HG03469 (cell line): ENCODE data around the gene SMG5.
"Not testable (repeated sequence)": the region's sequence is repeated elsewhere in the genome, so short reads cannot be mapped to it uniquely, and the experiment has no call there.

Experiments
- ATAC-seq: cut with Tn5 transposase; IDR thresholded peaks from one replicate; pipeline ENCODE4 v1.9.1; 2021; ENCODE audit warnings: mild to moderate bottlenecking, moderate library complexity, moderate number of reproducible peaks; ENCODE audit not compliant: unreplicated experiment

Gene SMG5, protein sequence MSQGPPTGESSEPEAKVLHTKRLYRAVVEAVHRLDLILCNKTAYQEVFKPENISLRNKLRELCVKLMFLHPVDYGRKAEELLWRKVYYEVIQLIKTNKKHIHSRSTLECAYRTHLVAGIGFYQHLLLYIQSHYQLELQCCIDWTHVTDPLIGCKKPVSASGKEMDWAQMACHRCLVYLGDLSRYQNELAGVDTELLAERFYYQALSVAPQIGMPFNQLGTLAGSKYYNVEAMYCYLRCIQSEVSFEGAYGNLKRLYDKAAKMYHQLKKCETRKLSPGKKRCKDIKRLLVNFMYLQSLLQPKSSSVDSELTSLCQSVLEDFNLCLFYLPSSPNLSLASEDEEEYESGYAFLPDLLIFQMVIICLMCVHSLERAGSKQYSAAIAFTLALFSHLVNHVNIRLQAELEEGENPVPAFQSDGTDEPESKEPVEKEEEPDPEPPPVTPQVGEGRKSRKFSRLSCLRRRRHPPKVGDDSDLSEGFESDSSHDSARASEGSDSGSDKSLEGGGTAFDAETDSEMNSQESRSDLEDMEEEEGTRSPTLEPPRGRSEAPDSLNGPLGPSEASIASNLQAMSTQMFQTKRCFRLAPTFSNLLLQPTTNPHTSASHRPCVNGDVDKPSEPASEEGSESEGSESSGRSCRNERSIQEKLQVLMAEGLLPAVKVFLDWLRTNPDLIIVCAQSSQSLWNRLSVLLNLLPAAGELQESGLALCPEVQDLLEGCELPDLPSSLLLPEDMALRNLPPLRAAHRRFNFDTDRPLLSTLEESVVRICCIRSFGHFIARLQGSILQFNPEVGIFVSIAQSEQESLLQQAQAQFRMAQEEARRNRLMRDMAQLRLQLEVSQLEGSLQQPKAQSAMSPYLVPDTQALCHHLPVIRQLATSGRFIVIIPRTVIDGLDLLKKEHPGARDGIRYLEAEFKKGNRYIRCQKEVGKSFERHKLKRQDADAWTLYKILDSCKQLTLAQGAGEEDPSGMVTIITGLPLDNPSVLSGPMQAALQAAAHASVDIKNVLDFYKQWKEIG

DNA sequence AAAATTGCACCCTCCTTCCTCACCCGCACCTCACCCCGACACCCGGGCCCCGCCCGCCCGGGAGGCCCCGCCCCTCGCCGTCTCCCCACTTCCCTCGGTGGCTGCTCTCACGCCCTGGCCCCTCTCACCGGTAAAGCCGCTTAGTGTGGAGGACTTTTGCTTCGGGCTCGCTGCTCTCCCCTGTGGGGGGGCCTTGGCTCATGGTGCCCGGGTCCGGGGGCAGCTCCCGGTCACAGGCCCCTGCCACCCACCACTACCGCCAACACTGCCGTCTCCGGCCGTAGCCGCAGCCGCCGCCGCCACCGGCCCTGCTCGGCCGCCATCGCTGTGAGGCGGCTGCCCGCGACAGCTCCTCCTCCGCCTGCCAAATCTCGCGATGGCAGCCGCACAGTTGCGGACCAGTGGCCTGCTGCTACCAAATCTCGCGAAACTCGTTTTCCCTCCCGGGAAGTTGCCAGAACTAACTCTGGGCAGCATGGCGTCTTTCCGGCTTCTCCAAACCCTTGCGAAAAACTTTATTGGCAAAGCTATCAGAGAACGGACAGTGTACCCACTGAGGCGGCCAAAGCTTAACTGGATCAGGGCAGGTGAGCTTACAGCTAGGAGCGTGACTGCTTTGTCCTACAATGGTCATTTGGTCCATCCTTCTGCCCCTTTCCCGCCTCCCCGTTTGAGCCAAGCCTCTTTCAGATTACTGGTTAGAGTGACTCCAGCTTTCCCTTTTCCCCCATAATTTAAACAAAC lies at the start of gene SMG5:
SMG5 (minus strand) TSS at position 347 of the 744 bp plus-strand sequence; CDS start at position 202, 145 bp downstream.
- peak; percentile 59 for ATAC-seq

DNA sequence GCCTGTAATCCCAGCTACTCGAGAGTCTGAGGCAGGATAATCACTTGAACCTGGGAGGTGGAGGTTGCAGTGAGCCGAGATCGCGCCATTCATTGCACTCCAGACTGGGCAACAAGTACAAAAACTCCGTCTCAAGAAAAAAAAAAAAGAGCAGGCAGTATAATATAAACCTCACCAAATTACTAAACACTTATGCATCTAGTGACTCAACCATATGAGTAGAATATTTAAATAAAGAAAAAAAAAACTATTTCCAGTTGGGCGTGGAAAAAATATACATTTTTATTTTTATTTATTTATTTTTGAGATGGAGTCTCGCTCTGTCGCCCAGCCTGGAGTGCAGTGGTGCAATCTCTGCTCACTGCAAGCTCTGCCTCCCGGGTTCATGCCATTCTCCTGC lies 40.6 kb upstream of the SMG5 start:
- ATAC-seq, result not testable (repeated sequence)

DNA sequence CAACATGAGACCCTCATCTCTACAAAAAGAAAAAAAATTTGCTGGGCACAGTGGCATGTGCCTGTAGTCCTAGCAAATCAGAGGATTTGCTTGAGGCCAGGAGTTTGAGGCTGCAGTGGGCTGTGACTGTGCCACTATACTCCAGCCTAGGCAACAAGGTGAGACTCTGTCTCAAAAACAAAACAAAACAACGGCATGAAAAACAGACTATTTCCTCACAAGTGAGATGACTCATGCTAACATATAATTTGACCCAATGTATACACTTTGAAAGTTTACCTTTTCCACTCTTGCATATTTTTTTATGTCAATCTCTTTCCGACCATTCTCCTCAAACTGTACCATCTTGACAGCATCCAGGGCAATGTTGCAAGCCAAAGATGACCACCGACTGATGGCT lies 37.9 kb upstream of the SMG5 start:
- no peak for ATAC-seq

DNA sequence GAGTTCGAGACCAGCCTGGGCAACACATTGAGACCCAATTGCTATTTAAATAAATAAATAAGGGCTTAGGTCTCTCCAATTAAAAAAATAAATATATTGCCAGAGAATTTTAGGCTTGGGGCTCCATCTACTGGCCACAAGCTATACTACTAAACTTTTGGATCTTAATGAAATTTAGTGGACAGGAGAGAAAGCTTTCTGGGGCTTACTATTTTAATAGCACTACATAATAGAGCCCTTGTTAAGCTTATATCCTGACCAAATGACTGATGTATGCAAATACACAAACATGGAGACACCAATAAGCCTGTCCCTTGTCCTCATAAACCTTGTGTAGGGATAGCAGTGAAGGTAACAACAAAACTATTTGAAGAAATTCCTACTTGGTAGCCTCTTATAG lies 37.0 kb upstream of the SMG5 start:
- ATAC-seq, result no peak

DNA sequence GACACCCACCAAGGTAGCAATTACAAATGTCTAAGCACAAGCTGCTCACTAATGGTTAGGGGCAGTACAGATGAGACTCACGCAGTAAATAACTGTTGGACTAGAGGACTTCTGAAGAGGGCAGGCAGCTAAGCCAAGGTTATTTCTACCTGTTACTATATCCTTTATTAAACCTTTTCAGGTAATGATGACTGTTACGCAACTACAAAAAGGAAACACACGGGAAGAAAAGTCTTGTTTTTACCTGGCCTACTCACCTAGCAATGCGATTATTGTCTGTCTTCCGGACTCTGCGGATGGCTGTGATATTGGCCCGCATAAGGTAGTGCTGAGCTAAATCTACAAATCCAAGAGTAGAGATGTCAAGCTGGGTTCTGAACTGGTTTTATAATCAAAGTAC lies 34.3 kb upstream of the SMG5 start:
- ATAC-seq, result no peak

DNA sequence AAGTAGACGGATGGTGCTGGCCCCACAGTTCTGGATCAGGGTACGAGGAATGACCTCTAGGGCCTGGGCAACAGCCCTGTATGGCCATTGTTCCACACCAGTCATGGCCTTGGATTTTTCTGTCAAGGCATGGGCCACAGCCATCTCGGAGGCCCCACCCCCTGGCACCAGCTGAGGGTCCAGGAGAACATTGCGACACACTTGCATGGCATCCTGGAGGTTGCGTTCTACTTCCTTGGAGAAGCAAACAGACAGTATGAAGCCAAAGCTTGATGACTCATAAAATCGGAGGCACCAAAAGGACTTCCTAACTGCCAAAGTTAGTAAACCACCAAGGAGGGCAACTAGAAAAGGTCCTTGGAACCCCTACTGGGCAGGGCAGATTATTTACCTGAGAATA lies 28.3 kb upstream of the SMG5 start:
- no peak for ATAC-seq

DNA sequence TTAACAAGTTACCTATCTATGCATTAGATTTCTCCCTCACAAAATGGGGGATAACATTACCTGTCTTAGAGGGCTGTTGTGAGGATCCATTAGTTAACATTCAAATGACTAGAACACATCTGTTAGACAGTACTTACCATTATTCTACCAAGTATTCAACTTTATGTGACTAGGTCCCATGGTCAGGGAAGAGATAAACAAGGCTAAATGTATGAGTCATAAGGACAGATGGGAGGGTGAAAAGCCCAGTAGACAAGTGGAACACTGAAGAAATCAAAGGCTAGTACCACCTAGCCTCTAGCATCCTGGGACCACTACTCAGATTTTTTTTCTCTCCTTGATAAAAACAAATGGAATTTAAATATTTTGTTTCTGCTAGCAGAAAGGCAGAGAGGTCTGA lies 25.5 kb upstream of the SMG5 start:
- ATAC-seq, result no peak

DNA sequence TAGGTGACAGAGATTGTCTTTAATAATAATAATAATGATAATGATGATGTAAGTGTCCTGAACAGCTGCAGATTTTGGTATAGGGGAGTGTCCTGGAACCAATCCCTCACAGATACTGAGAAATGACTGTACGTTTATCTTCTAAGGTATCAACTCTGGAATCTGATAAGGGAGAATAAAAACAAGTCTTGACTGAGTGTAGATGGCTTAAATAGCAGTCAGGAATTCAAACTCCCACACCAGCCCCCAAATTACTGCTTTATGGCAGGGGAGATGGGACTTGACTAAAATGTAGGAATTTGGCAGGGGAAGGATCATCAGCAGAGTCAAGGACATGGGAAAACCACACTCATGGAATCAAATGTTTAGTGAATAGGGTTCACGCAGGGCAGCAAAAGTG lies 22.6 kb upstream of the SMG5 start:
- no peak for ATAC-seq

DNA sequence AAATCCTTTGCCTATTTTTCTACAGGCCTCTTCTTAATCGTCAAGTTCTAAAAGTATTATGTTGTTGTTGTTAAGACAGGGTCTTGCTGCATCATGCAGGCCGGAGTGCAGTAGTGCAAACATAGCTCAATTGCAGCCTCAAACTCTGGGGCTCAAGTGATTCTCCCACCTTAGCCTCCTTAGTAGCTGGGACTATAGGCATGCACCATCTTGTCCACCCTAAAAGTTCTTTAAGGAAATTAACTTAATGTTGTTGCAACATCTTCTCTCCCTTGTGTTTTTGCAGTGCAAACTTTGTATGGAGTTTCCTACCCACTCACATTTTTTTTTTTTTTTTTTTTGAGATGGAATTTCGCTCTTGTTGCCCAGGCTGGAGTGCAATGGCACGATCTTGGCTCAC lies 20.6 kb upstream of the SMG5 start:
- no peak for ATAC-seq

DNA sequence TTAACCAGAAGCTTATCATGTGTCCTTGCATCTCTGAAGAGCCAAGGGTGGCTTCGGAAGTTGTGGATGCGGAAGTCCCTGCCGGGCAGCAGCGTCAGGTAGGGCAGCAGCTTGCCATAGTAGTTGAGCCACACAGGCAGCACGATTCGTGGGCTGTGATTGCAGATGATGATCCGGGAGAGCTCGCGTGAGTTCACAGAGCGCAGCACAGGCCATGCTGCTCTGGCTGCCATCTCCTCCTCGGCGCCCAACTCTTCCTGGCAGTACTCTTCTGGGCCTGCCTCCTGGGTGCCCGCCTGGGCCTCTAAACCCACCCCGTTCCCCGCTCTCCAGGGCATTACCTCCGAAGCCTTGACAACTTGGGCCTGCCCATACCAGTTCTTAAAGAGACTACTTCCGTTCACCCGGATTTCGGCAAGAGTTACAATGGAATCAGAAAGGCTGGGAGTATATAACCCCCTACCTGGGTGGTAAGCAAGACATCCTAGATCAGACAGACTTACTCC lies 16.3 kb upstream of the SMG5 start, which contains the start of gene VHLL:
VHLL (minus strand) TSS at position 456 of the 506 bp plus-strand sequence; CDS start at position 338, 118 bp downstream.
- ATAC-seq, result no peak

DNA sequence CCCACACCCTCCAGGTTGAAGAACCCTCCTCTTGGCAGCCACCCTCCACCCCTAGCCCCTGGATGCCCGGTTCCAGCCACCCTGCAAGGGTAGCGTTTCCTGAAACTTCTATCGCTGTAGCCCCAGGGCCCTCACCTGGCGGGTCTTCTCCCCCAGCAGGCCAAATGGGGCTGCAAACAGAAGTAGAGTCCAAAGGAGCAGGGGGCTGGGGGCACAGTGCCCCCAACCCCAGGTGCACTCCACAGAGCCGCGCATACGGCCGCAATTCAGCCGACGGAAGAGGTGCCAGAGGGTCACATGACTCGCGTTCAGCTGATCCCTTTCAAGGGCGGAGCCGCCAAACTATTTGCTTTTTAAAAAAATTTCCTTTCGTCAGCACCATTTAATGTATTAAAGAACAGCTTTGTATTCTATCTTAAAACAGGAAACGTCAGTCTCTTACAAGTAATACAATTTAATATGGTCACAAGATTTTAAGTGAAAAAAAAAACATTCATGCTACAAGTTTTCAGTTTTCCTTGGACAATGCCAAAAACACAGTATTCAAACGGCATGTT lies 12.8 kb upstream of the SMG5 start, which contains the start of gene GLMP:
GLMP (minus strand) TSS at position 289 of the 557 bp plus-strand sequence; CDS start at position 255, 34 bp downstream.
- ATAC-seq, result no peak

DNA sequence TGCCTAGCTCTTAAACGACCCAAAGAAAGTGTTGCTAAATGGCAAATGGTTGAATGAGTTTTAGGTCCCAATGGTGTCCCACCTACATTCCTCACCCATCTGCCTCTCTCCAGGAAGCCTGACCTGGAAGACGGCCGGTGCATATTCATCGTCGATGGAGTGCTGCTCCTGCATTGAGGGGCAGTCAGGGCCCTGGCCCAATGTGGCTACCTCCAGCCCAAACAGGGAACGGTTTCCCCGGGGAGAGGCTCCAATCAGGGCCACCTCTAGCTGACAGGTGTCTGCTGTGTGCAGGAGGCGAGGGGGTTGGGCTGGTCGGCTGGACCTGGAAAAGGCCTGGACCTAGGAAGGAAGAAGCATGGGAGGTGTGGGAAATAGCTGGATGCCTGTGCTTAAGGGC lies 11.3 kb upstream of the SMG5 start:
- no peak for ATAC-seq

DNA sequence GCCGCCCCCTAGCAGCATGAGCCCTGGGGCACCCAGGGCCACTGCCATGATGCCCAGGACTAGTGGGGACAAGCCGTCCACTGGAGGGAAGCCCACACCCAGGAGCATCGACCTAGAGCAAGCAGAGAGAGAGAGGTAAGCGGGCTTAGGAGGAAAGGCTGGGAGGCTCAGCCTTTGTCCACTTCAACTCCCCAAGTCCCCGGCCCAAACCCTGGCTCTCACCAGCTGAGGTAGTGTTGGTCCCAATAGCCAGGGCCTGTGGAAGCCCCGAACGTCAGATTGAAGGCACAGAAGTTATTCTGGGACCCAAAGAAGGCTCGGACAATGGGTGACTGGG lies 10.4 kb upstream of the SMG5 start:
- ATAC-seq, result no peak

DNA sequence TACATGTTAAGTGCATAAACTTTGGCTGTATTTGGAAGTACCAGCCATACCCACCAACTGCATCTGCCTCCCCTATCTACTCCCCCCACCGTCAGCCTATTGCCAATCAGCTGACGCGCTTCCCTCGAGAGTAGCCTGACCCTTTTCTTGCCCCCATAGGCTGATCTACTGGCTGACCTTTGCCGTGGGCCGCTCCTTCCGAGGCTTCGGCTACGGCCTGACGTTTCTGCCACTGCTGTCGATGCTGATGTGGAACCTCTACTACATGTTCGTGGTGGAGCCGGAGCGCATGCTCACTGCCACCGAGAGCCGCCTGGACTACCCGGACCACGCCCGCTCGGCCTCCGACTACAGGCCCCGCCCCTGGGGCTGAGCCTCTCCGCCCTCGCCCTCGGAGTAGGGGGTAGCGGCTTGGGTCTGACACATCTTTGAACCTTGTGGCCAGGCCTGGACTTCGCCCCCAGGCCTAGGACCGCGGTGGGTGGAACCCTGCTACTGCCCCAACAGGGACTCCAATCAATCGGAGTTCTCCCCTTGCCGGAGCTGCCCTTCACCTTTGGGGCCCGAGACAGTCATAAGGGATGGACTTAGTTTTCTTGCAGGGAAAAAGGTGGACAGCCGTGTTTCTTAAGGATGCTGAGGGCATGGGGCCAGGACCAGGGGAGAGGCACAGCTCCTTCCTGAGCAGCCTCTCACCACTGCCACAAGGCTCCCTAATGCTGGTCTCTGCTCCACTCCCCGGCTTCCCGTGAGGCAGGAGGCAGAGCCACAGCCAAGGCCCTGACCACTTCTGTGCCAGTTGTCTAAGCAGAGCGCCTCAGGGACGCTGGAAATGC lies 8.8 kb upstream of the SMG5 start:
- no peak for ATAC-seq

DNA sequence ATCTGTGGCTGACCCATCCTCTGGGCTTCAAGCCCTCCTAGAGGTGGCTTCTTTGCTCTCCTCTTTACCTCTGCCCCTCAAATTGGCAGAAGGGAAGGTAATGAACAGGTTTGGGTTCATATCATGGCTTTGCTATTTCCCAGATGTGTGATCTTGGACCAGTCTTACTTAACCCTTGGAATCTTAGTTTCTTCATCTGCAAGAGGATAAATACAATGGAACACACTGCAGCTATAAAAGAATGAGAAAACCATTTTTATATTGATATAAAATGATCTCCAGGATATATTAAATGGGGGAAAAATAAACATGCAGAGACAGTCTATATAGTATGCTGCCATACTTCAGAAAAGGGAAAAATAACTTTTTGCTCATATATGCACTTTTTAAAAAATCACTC lies 7.2 kb upstream of the SMG5 start:
- no peak for ATAC-seq

DNA sequence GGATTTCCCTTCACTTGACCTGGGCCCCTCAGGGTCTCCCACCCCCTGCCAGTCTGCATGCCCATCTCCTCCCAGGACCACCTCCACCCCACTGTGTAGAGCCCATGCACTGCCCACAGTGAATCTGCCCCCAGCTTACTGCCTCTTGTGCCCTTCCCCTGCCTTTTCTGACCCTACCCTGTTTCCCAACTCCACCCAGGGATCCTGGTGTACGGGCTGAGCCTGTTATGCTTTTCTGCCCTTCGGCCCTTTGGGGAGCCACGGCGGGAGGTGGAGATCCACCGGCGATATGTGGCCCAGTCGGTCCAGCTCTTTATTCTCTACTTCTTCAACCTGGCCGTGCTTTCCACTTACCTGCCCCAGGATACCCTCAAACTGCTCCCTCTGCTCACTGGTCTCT lies 3.4 kb upstream of the SMG5 start:
- no peak for ATAC-seq

DNA sequence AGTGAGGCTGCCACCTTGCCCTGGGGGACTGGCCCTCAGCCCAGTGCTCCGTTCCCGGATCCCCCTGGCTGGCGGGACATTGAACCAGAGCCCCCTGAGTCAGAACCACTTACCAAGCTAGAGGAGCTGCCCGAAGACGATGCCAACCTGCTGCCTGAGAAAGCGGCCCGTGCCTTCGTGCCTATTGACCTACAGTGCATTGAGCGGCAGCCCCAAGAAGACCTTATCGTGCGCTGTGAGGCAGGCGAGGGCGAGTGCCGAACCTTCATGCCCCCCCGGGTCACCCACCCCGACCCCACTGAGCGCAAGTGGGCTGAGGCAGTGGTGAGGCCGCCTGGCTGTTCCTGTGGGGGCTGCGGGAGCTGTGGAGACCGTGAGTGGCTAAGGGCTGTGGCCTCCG lies 2.8 kb upstream of the SMG5 start:
- ATAC-seq, result no peak

DNA sequence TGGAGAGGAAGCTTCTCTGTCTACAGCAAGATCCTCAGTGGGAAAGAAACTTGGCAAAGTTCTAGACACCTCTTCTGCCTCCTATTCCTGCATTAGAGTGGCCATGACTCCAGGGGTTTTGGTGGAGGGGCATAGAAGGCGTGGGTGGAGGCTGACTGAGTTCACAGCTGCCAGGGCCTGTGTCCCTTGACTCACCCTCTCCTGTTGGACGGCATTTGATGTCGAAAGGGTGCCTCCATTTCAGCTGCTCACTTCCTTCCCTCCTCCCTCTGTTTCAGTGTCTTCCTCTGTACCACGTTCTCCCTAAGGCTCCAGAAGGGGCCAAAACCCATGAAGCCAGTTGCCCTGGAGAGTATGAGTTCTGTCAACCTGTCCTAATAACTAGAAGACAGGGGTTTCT lies 2.1 kb upstream of the SMG5 start:
- no peak for ATAC-seq

DNA sequence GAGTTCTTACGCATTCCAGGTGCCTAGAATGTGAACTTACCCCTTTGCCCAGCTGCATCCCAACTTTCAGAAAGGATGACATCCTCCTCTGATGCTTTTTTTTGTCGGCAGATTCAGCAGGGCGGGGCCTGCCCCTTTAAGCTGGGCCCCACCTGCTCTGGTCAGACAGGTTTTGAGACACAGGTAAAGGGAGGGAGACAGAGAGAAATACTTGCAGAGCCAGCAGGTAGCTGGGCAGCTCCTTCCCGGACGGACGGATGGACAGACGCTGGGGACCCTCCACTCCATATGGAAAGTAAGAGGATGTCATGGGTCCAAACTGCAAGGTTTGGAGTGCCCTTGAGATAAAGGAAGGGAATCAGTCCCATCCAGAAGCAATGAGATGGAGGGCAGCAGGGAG lies 1.5 kb upstream of the SMG5 start, which contains the start of gene TMEM79:
TMEM79 (plus strand) TSS at position 214 of the 400 bp plus-strand sequence. CDS start 902 bp downstream, outside the sequence.
- ATAC-seq, result no peak
